ENCODE results near the gene RND2. TPM values are rescaled to one million over a fixed set of nuclear protein-coding genes. Genes with fewer than 3 reads are reported as not detected.

The RND2 gene
- total and polyA plus RNA-seq, 2 experiments from 2014 or later: 18.5 to 22.9 TPM

- TF ChIP-seq ZNF462 (CRISPR knock-in tag; IDR thresholded peaks at IDR 0.05) (no peak), EZH2phosphoT487 (IDR thresholded peaks at IDR 0.05; ENCODE audit: unreplicated experiment) (no peak), ETS1 (IDR thresholded peaks at IDR 0.05) (no peak), ZNF114 (CRISPR knock-in tag; IDR thresholded peaks at IDR 0.05) (no peak)
- TF ChIP-seq, protein P1, sequence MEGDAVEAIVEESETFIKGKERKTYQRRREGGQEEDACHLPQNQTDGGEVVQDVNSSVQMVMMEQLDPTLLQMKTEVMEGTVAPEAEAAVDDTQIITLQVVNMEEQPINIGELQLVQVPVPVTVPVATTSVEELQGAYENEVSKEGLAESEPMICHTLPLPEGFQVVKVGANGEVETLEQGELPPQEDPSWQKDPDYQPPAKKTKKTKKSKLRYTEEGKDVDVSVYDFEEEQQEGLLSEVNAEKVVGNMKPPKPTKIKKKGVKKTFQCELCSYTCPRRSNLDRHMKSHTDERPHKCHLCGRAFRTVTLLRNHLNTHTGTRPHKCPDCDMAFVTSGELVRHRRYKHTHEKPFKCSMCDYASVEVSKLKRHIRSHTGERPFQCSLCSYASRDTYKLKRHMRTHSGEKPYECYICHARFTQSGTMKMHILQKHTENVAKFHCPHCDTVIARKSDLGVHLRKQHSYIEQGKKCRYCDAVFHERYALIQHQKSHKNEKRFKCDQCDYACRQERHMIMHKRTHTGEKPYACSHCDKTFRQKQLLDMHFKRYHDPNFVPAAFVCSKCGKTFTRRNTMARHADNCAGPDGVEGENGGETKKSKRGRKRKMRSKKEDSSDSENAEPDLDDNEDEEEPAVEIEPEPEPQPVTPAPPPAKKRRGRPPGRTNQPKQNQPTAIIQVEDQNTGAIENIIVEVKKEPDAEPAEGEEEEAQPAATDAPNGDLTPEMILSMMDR (conservative IDR thresholded peaks at IDR 0.05; ENCODE audit: low read depth in 2 of 2): no peak
Observed at GRCh38 chr17:43025290-43025657, 243 bp downstream of the RND2 start (continued).

Measured in GM23338 (cell line).